ENCODE results near the gene RAB4A.

DNA sequence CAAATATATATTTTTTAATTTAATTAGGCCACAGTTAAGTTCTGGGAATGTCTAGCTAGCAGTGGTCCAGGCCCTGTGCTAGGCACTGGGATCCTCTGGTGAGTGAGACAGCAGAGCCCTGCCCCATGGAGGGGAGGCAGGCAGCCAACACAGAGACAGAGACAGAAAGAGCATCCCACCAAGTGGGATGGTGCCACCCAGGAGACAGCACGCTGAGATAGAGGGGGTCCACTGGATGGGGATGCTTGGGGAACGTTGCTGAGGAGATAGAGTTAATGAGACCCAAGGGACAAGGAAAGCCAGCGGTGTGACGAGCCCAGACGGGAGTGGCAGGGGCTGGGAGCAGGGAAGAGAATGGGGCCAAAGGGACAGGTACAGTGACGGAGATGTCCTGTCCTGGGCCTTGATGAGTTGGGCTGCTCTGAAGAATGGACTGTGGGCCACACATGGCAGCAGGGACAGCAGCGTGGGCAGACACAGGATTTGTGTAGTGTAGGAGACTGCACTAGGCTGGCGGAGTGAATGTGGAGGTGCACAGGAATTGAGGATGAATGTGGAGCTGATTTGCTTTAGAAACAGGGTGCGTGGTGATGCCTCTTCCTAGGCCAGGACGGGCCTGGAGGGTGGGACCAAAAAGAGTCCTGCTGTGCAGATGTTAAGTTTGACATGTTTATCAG lies 22.8 kb downstream of the RAB4A start:
- TF ChIP-seq, protein P1, sequence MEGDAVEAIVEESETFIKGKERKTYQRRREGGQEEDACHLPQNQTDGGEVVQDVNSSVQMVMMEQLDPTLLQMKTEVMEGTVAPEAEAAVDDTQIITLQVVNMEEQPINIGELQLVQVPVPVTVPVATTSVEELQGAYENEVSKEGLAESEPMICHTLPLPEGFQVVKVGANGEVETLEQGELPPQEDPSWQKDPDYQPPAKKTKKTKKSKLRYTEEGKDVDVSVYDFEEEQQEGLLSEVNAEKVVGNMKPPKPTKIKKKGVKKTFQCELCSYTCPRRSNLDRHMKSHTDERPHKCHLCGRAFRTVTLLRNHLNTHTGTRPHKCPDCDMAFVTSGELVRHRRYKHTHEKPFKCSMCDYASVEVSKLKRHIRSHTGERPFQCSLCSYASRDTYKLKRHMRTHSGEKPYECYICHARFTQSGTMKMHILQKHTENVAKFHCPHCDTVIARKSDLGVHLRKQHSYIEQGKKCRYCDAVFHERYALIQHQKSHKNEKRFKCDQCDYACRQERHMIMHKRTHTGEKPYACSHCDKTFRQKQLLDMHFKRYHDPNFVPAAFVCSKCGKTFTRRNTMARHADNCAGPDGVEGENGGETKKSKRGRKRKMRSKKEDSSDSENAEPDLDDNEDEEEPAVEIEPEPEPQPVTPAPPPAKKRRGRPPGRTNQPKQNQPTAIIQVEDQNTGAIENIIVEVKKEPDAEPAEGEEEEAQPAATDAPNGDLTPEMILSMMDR (IDR thresholded peaks at IDR 0.05; ENCODE audit: low read depth, low read length): no peak
- TF ChIP-seq, protein P2, sequence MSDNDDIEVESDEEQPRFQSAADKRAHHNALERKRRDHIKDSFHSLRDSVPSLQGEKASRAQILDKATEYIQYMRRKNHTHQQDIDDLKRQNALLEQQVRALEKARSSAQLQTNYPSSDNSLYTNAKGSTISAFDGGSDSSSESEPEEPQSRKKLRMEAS (IDR thresholded peaks at IDR 0.05; ENCODE audit: low read depth, low read length): no peak
